HG03108 (cell line): ENCODE results near the gene KCNJ4.

Experiments
- ATAC-seq: cut with Tn5 transposase; IDR thresholded peaks from one replicate; pipeline ENCODE4 v1.9.1; 2021; ENCODE audit warnings: moderate library complexity; ENCODE audit not compliant: unreplicated experiment

The KCNJ4 gene

GRCh38 chr22:38455076-38455529, at the start of gene KCNJ4:
Gene KCNJ4, minus strand, starts transcription at chr22:38455199. Its CDS starts 27,067 bp downstream, at chr22:38428132.
- ATAC-seq = no peak

GRCh38 chr22:38503021-38503420, 48.0 kb upstream of the KCNJ4 start:
- ATAC-seq = no peak

GRCh38 chr22:38501797-38502672, 47.0 kb upstream of the KCNJ4 start:
- ATAC-seq = no peak

GRCh38 chr22:38497869-38498268, 42.9 kb upstream of the KCNJ4 start:
- ATAC-seq = no peak

- ATAC-seq = no peak
Measured at GRCh38 chr22:38494939-38495338, 39.9 kb upstream of the KCNJ4 start.

GRCh38 chr22:38494498-38494897, 39.5 kb upstream of the KCNJ4 start:
- ATAC-seq = no peak

- no peak for ATAC-seq
Measured at GRCh38 chr22:38491707-38492348, 36.8 kb upstream of the KCNJ4 start.

GRCh38 chr22:38490915-38491314, 35.9 kb upstream of the KCNJ4 start:
- no peak for ATAC-seq

GRCh38 chr22:38490475-38490874, 35.5 kb upstream of the KCNJ4 start:
- no peak for ATAC-seq

GRCh38 chr22:38489561-38490145, 34.7 kb upstream of the KCNJ4 start:
- ATAC-seq = no peak

GRCh38 chr22:38489142-38489541, 34.1 kb upstream of the KCNJ4 start:
- ATAC-seq = no peak

- no peak for ATAC-seq
Measured at GRCh38 chr22:38487946-38488345, 32.9 kb upstream of the KCNJ4 start.

- ATAC-seq = no peak
Measured at GRCh38 chr22:38485783-38486182, 30.8 kb upstream of the KCNJ4 start.

GRCh38 chr22:38484244-38484643, 29.2 kb upstream of the KCNJ4 start:
- no peak for ATAC-seq

- no peak for ATAC-seq
Measured at GRCh38 chr22:38482662-38483308, 27.8 kb upstream of the KCNJ4 start.

GRCh38 chr22:38481871-38482332, 26.9 kb upstream of the KCNJ4 start:
- ATAC-seq = no peak

GRCh38 chr22:38481162-38481870, 26.3 kb upstream of the KCNJ4 start:
- ATAC-seq = no peak

- no peak for ATAC-seq
Measured at GRCh38 chr22:38479096-38479837, 24.3 kb upstream of the KCNJ4 start.

GRCh38 chr22:38477585-38477984, 22.6 kb upstream of the KCNJ4 start:
- no peak for ATAC-seq
